Measurements from ENCODE around the gene VPREB3. TPM values are rescaled to one million over a fixed set of nuclear protein-coding genes. Genes with fewer than 3 reads are reported as not detected.
A peak's percentile ranks its signal among the peaks of the same experiment; 100 is the strongest.

The VPREB3 gene
- total RNA-seq, 1 experiment from 2014 or later: 0.28 TPM

- H3K36me3 ChIP-seq: no peaks in the 10 kb centered on the region
- DNase-seq: peak; percentile 66 to 71
- no peak overlapping the region for H3K4me3 ChIP-seq
- no peak overlapping the region for H3K27ac ChIP-seq
- H3K27me3 ChIP-seq: no peaks in the 10 kb centered on the region
- no peaks in the 10 kb centered on the region for H3K9me3 ChIP-seq (replicated peaks)
- H3K4me1 ChIP-seq: peaks cover 63% of the 10 kb centered on the region
Measured at GRCh38 chr22:23777776-23778576, 23.8 kb upstream of the VPREB3 start.

GRCh38 chr22:23775779-23776375 is 21.7 kb upstream of the VPREB3 start:
- Histone ChIP-seq H3K36me3 (no peaks in the 10 kb centered on the region), H3K4me3 (no peak overlapping the region), H3K4me1 (peaks cover 56% of the 10 kb centered on the region), H3K27ac (no peak overlapping the region), H3K9me3 (replicated peaks) (no peaks in the 10 kb centered on the region), H3K27me3 (no peaks in the 10 kb centered on the region)
- no peak for DNase-seq

- H3K4me1 ChIP-seq: peaks cover 57% of the 10 kb centered on the region
- H3K9me3 ChIP-seq (replicated peaks): no peaks in the 10 kb centered on the region
- H3K27ac ChIP-seq: no peak overlapping the region
- no peaks in the 10 kb centered on the region for H3K27me3 ChIP-seq
- H3K36me3 ChIP-seq: no peaks in the 10 kb centered on the region
- peak; percentile 42 to 51 for DNase-seq
- no peak overlapping the region for H3K4me3 ChIP-seq
Measured at GRCh38 chr22:23774922-23775436, 20.8 kb upstream of the VPREB3 start.

- no peaks in the 10 kb centered on the region for H3K36me3 ChIP-seq
- H3K27me3 ChIP-seq: no peaks in the 10 kb centered on the region
- no peaks in the 10 kb centered on the region for H3K9me3 ChIP-seq (replicated peaks)
- H3K27ac ChIP-seq: no peak overlapping the region
- H3K4me3 ChIP-seq: no peak overlapping the region
- DNase-seq: no peak
- H3K4me1 ChIP-seq: peaks cover 64% of the 10 kb centered on the region
Measured at GRCh38 chr22:23774114-23774921, 20.1 kb upstream of the VPREB3 start.

- no peaks in the 10 kb centered on the region for H3K27me3 ChIP-seq
- H3K36me3 ChIP-seq: no peaks in the 10 kb centered on the region
- no peak for DNase-seq
- peaks cover 69% of the 10 kb centered on the region for H3K4me1 ChIP-seq
- no peaks in the 10 kb centered on the region for H3K9me3 ChIP-seq (replicated peaks)
- no peak overlapping the region for H3K27ac ChIP-seq
- peak overlapping the region; percentile 48; the same call in 1 of the 2 replicates for H3K4me3 ChIP-seq
Measured at GRCh38 chr22:23773483-23774113, 19.4 kb upstream of the VPREB3 start.

GRCh38 chr22:23772649-23773473 is 18.6 kb upstream of the VPREB3 start, which contains the start of gene MMP11:
Gene MMP11 (plus strand): TSS chr22:23772849. CDS start chr22:23772871, 22 bp downstream.
- DNase-seq: peak; percentile 37 to 52
- H3K9me3 ChIP-seq (replicated peaks): no peaks in the 10 kb centered on the region
- peaks cover 62% of the 10 kb centered on the region for H3K4me1 ChIP-seq
- H3K27ac ChIP-seq: no peak within 1 kb of the TSS
- H3K36me3 ChIP-seq: no peaks in the 10 kb centered on the region
- peak within 1 kb of the TSS; percentile 48 for H3K4me3 ChIP-seq
- H3K27me3 ChIP-seq: no peaks in the 10 kb centered on the region

- Histone ChIP-seq H3K9me3 (replicated peaks) (no peaks in the 10 kb centered on the region), H3K36me3 (no peaks in the 10 kb centered on the region), H3K27ac (no peak overlapping the region), H3K27me3 (no peaks in the 10 kb centered on the region), H3K4me1 (peaks cover 58% of the 10 kb centered on the region), H3K4me3 (peak overlapping the region; percentile 35)
- no peak for DNase-seq
Measured at GRCh38 chr22:23772315-23772648, 18.1 kb upstream of the VPREB3 start.

GRCh38 chr22:23769321-23769965 is 15.2 kb upstream of the VPREB3 start:
- H3K4me3 ChIP-seq: no peak overlapping the region
- peak overlapping the region; percentile 81; the same call in 1 of the 2 replicates for H3K27ac ChIP-seq
- DNase-seq: peak; percentile 88 to 90
- H3K36me3 ChIP-seq: no peaks in the 10 kb centered on the region
- H3K27me3 ChIP-seq: no peaks in the 10 kb centered on the region
- peaks cover 38% of the 10 kb centered on the region for H3K4me1 ChIP-seq
- no peaks in the 10 kb centered on the region for H3K9me3 ChIP-seq (replicated peaks)

GRCh38 chr22:23767673-23768548 is 13.7 kb upstream of the VPREB3 start, which contains the start of gene CHCHD10:
Gene CHCHD10 (minus strand): TSS chr22:23767972. CDS start chr22:23767874, 98 bp downstream.
- Histone ChIP-seq H3K4me3 (peak within 1 kb of the TSS; percentile 72), H3K36me3 (no peaks in the 10 kb centered on the region), H3K27ac (peak within 1 kb of the TSS; percentile 81), H3K27me3 (no peaks in the 10 kb centered on the region), H3K4me1 (peaks cover 27% of the 10 kb centered on the region), H3K9me3 (replicated peaks) (no peaks in the 10 kb centered on the region)
- peak; percentile 70 to 79 for DNase-seq

- Histone ChIP-seq H3K4me1 (peaks cover 32% of the 10 kb centered on the region), H3K27ac (peak overlapping the region; percentile 81), H3K36me3 (no peaks in the 10 kb centered on the region), H3K27me3 (no peaks in the 10 kb centered on the region), H3K4me3 (peak overlapping the region; percentile 72), H3K9me3 (replicated peaks) (no peaks in the 10 kb centered on the region)
- DNase-seq: no peak
Measured at GRCh38 chr22:23767303-23767672, 13.1 kb upstream of the VPREB3 start.

- H3K36me3 ChIP-seq: no peaks in the 10 kb centered on the region
- H3K27ac ChIP-seq: no peak overlapping the region
- H3K4me1 ChIP-seq: peaks cover 22% of the 10 kb centered on the region
- no peaks in the 10 kb centered on the region for H3K27me3 ChIP-seq
- no peak for DNase-seq
- no peak overlapping the region for H3K4me3 ChIP-seq
- no peaks in the 10 kb centered on the region for H3K9me3 ChIP-seq (replicated peaks)
Measured at GRCh38 chr22:23764899-23765881, 11.0 kb upstream of the VPREB3 start.

- Histone ChIP-seq H3K4me1 (peaks cover 10% of the 10 kb centered on the region; the same call in 1 of the 2 replicates), H3K27ac (no peak overlapping the region), H3K36me3 (no peaks in the 10 kb centered on the region), H3K4me3 (no peak overlapping the region), H3K9me3 (replicated peaks) (no peaks in the 10 kb centered on the region), H3K27me3 (no peaks in the 10 kb centered on the region)
- no peak for DNase-seq
Measured at GRCh38 chr22:23763954-23764353, 9.7 kb upstream of the VPREB3 start.
